ENCODE data around the gene IL15RA.

Gene IL15RA, protein sequence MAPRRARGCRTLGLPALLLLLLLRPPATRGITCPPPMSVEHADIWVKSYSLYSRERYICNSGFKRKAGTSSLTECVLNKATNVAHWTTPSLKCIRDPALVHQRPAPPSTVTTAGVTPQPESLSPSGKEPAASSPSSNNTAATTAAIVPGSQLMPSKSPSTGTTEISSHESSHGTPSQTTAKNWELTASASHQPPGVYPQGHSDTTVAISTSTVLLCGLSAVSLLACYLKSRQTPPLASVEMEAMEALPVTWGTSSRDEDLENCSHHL

DNA sequence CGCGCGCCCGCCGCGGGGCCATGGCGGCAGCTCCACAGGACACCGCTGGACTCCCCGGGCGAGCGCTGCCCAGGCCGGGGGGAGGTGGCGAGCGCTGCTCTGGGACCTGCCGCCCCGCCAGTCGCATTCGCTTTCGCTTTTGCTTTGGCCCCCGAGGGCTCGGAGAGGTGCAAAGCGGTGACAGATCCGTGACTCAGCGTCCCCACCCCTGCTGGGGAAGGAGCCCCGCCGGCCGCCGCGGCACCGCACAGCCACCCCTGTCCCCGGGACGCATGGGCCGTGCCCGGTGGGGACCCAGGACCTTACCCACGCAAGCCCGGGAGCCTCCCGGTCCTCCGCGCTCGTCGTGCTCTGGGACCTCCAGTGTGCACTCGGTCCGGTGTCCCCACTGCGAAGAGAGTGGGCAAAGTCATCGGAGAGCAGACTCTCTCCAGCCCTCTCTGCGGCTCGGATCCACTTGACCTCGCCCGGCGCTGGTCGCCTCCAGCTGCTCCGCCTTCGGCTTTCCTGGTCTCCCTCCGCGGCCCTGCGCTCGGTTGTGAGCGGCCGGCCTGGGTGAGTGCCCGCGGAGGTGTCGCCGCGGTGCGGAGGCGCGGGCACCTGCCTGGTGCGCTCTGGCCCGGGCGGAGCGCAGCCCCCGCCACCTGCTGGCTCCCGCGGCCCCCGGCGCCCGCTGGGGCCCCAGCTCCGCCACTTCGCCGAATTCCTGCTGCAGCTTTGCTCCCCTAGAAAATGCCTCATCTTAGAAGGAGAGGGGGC lies at the start of gene IL15RA:
Gene IL15RA, minus strand, starts transcription at position 73 of the 759 bp plus-strand sequence. Its CDS starts 51 bp downstream, at position 22.
- peak; percentile 93 for DNase-seq

DNA sequence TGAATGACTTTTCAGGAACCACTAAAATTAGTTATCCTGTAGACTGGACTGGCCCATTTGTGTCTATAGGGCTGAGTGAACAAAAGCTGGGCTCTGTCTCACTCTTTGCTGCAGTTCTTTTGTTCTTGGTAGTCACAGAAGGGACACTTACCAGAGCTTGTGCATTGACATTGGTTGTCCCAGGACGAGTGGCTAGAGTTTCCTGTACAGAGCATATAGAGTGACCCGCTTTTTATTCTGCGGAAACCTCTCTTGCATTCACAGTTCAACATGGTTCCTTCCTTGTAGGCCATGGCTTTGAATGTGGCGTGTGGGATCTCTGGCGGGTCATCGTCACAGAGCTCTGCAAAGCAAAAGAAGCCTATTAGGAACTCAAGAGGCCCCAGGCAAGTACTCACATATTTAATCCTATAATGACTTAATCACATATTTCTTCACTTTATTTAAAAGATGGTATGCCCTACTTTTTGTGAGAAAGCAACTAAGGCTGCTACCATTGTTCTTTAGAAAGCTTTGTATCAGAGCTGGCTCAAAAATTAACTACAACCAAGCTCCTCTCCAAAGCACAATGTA lies 48.4 kb upstream of the IL15RA start:
- DNase-seq, result no peak

DNA sequence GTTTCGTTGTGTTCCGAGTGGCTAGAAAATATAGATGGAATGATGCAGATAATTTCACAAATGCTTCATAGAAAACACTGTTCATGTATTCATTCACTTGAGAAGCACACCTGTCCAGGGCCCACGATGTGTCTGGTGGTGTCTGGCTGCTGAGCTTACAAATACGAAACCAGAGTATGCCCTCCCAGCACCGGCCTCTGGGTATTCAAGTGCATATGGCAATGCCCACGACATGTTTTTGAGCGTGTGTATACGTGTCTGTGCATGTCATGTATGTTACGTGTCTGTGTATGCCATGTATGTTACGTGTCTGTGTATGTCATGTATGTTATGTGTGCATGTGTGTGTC lies 47.0 kb upstream of the IL15RA start:
- no peak for DNase-seq

DNA sequence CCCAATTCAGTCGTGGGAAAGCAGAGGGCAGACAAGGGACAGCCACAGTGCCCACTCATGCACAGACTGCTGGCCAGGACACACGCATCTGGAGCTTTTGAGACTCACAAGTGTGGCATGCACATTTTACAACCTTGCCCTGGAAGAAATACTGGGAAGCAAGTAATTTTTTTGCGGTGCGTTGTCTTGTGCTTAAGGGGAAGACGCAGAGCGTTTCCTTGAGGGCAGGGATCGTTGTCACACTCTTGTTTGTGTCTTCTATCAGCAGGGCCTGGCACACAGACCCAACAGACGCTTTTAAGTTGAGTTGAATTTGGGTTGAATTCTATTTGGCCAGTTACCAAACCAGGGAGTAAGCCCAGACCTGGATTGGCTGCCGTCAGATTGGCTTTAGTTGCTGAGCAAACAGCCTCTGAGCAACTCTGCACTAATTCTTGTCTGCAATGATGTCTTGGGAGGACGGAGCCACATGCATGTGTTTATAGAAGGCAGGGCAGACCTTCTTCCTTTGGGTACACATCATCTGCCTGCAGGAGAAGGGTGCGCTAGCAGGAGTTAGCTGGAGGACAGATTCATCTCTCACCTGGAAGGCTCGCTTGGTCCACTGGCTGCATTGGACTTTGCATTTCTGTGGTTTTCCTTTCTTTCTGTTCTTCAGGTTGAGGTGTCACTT lies 46.5 kb upstream of the IL15RA start:
- no peak for DNase-seq

DNA sequence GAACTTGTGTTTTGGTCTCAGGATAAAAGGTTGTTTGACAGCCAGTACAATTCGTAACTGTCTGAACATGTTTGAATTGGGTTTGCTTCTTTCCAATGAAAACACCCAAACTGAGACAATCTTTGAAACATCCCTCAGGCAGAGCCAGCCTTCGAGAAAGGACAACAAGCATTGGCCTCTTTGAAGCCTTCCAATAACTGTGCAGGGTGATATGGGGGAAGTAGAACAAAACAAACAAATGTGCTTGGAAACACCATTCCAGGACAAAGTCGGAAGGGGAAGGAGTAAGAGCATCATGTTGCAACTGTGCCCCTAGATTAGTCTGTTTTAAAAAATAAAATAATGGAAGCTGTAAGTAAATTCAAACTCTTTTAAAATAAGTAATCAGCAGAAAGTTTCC lies 45.3 kb upstream of the IL15RA start:
- DNase-seq, result no peak

DNA sequence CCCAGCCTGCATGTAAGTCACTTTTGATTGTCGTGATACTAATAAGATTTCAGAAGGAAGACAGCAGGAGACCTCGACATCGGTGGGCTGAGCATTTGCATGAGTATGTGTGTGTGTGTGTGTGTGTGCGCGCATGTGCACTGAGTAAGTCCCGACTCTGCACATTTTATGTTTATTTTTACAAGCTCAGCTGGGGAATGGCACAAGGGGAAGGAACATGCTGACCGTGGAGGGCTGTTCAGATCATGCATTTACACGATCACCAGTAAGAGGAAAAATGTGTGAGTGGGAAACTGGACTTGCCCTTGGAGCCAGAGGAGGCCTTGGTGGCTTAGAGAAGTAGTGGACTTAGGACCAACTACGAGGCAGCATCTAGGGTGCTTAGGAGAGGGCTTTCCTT lies 43.5 kb upstream of the IL15RA start:
- DNase-seq, result no peak

DNA sequence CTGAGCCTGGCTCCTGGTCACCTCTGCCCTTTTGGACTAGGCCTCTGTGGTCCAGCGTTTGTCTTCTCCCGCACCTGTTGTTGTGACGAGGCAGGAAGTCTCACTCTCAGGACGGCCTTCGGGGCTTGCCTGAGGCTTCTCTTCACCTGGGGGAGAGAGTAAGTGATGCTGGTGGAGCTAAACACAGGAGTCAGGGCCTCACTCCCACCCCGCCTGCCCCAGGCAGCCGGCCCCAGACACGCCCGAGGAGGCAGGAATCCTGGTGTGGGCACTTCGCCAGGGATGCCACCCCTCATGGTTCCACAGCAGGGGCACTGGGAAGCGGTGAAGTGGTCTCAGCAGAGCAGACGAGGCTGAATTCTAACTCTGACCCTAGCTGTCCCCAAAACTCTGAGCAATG lies 42.5 kb upstream of the IL15RA start:
- no peak for DNase-seq

DNA sequence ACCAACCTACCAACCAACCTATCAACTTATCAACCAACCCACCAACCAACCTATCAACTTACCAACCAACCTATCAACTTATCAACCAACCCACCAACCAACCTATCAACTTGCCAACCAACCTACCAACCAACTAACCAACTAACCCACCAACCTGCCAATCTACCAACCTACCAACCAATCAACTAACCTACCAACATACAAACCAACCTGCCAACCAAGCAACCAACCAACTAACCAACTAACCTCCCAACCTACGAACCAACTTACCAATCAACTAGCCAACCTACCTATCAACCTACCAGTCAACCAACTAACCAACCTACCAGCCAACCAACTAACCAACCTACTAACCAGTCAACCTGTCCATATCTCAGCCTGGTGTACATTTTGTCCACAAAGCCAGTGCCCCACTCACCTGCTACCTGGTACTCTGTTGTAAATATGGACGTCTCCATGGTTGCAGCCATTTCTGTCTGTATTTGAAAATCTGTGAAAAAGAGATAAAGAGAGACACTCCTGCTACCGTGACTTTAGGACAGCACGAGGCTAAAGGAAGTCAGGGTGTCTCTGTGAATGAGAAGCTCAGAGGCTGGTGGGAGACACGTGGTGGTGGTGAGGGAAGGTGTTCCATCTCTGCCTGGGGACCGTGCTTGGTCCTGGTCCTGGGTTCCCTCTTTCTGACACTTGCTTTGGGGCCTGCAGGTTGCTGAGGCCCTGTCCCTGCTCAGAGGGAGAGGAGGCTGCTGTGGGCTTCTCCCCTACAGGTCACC lies 41.9 kb upstream of the IL15RA start:
- no peak for DNase-seq

DNA sequence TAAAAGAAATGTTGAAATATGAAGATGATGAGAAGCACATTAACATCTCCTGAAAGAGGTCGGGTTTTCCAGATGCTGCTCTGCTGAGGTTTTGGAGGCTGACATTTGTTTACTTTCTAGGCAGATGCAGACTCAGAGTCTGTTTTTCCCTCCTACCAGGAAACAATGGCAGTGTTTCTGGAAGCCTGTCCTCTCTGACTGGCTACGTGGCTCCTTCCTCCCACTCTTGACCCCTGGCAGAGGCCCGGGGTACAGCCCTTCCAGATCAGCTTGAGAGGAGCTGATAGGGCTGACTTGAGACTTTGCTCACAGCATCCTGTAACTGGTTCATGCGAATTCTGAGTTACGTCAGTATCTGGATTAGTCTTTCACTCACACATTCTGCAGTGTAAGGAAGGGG lies 41.1 kb upstream of the IL15RA start:
- no peak for DNase-seq

DNA sequence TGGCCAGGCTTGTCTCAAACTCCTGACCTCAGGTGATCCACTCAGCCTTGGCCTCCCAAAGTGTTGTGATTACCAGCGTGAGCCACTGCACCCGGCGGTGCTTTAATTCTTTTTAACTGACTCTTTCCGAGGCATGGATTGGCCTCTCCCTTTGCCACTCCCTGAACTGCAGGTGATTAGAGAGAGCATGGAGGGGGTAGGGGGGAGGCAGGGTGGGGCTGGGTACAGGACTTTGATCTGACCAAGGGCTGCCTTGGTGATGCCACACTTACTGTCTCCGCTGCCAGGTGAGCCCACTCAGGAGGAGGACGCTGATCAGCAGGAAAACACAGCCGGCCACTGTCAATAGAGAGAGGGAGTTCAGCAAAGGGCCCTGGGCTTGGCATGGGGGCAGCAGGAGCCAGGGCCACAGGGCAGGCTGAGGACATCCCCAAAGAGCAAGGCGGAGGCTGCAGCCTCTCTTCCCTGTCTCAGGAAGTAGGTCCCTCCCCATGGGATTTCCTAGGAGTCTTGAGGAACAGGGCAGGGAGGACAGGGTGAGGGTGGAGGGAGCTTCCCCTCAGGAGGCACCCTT lies 40.5 kb upstream of the IL15RA start:
- no peak for DNase-seq

DNA sequence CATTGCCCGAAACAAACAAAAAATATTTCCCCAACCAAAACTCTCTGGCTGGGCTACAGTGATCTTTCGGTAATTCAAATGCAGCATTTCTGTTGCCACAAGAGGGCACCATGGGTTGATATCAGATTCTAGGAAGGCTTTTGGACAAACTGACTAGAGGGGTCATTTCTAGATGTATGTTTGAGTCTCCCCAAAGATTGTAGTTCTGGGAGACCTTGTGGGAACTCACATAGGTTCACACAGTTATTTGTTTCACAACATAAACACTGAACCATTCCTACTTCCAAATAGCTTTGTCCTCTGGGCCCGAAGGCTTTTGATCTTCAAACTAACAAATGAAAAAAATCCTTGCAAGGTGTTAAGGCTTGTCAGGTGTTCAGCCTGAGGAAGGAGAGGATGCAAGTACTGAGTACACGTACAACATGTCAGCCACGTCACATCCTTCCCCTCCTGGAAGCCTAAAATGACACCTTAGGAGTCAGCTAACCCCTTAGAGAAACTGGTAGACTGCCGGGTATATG lies 37.0 kb upstream of the IL15RA start:
- DNase-seq, result peak; percentile 62

DNA sequence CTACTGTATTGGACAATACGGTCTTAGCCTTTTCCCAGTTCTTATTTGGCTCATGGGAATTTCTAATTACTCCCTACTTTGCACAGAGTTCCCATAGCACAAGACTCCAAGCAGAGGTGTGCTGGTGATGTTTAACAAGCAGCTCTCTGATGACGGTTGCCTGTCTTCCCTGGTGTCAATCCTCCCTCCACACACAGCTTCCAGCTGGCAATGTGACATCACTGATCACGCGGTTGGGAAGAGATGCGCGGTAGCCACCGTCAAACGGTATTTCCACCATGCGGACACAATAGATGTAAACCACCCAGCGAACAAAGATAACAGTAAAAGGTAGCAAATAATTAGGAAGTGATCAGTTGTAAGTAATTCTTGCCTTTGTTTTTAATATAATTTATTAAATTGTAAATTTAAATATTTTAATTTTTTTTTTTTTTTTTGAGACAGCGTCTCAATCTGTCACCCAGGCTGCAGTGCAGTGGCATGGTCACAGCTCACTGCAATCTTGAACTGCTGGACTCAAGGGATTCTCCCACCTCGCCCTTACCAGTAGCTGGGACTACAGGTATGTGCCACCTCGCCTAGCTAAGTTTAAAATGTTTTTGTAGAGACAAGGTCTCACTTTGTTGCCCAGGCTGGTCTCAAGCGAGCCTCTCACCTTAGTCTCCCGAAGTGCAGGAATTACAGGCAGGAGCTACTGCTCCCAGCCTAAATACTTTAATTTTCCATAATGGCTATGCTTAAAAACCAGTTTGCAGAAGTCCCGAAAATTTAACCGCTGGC lies 36.3 kb upstream of the IL15RA start:
- no peak for DNase-seq

DNA sequence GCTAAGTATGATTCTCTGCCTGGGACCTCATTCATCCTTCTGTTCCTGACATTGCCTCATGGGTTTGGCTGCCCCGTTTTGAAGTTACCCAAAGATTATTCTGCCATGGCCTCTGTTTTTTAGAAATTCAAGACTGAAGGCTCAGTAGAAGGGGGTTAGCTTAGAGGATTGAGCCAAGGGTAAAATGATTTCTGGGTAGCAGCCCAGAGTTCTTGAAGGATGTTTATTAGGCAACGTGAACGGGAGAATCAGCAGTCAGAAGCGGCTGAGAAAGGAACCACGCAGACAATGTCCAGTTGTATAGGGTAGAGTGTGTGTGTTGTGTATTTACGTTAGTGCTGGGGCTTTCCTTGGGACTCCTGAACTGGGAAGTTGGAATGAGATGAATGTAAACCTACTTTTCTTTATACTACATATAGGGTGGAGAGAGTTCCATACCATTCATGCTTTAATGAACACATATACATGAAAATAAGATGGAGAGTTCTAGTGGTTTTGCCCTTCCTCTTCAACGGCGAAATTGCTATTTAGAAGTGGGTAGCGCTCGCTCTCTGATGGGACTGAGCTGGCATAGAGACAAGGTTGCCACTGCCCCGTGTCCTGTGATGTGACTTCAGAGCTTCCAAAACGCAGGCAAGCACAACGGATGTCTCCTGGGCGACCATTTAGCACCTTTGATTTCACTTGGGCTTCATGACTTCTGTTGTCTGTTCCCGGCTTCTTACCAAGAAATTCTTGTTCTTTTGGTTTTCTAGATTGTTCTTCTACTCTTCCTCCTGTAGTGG lies 35.0 kb upstream of the IL15RA start:
- DNase-seq, result no peak

DNA sequence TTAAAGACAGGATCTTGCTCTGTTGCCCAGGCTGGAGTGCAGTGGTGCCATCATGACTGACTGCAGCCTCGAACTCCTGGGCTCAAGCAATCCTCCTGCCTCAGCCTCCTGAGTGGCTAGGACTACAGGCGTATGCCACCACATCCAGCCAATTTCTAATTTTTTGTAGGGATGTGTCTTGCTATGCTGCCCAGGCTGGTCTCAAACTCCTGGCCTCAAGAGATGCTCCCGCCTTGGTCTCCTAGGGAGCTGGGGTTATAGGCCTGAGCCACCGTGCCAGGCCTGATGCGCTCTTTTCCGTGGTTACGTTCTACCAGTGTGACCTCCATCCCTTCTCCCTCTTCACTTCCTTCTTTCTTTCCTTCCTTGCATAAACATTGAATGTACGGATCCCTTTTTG lies 34.2 kb upstream of the IL15RA start:
- DNase-seq, result no peak

DNA sequence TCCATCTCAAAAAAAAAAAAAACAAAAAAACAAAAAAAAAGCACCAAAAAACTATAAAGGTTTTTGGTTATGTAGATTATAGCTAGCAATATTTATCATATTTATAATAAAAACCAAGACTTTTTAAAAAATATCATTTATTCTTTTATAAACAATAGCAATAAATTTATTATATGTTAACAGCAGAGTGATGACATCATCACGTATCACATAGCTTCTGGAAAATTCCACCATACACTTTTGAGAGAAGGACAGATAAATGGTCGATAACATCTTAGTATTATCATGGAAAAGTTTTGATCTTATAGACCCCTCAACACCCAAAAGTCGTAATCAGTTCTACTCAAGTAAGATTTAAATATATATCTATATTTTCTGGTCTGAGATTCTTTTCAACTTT lies 33.2 kb upstream of the IL15RA start:
- DNase-seq, result no peak

DNA sequence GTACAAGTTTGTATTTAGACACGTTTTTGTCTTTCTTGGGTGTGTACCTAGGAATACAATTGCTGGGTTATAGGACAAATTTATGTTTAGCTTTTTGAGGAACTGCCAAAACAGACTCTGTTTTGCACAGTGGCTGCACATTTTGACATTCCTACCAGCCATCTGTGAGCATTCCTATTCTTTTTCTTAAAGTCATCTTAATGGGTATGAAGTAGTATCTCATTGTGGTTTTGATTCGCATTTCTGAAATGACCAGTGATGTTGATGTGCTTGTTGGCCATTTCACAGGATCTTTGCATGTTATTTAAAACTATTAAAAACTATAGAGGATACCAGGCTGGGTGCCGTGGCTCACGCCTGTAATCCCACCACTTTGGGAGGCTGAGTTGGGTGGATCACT lies 32.6 kb upstream of the IL15RA start:
- DNase-seq, result no peak

DNA sequence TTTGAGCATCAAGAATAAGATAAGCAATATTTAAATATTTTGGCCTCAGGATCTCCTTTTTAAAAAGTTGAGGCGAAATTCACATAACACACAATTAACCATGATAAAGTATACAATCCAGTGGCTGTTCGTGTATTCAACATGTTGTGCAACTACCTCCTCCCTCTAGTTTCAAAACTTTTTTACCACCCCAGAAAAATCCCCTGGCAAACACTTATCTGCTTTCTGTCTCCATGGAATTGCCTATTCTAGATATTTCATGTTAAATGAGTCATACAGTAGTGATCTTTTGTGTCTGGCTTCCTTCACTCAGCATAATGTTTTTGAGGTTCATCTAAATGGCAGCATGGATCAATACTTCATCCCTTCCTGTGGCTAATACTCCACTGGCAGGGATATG lies 31.8 kb upstream of the IL15RA start:
- no peak for DNase-seq

DNA sequence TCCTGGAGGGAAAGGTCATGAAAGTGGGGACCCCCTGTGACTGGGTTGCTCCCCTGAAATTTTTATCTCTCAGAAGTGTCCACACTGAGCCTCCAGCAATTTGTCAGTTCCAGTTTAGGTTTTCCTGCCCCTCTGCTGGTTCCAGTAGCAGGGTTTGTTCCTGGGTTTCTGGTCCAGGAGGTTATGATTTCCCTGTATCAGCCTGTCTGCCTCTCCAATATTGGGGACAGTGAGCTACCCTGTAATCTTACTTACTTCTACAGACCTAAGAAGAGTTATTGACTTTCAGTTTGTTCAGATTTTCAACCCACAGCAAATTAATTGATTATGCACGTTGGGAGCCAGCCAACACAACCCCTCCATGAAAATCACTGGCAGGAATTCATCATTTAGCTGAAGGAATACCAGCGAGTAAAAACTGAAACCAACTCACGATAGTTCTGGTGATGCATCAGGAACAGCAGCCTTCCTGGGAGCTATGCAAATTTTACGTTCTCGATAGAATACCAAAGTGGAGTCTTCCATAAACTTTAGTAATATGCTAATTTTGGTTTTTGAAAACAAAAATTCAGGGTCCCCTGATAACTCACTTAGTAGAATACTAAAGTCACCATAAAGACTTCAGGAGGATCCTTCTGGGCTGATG lies 31.3 kb upstream of the IL15RA start:
- no peak for DNase-seq

DNA sequence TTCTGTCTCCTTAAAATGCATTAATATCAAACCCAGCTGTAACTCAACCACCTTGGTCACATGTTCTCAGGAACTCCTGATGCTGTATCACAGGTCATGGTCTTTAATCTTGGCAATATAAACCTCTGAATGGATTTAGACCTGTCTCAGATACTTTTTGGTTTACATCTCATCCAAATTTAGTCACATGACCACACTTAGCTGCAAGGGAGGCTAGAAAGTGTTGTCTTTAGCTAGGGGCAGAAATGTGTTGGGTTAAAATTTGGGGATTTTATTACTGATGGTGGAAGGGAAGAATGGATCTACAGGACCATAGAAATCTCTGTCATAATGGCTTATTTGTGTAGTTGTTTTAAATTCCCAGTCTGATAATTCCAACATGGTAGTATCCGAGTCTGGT lies 29.6 kb upstream of the IL15RA start:
- no peak for DNase-seq

DNA sequence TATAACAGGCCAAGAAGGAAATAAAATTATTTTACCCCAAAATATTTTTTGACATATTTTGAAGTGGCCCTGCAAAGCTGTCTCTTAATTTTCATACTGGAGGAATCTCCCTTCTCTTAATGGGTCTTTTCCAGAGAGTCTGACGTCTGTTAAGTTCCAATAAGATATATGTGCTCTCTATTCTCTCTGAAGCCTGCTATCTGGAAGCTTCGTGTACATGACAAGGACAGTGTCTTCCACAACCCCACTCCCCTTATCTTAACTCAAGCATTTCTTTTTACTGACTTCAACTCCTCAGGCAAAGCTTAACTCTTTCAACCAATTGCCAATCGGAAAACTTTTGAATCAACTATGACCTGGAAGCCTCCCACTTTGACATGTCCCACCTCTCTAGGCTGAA lies 29.2 kb upstream of the IL15RA start:
- DNase-seq, result no peak

All from activated CD4-positive, alpha-beta T cell treated with anti-CD3 and anti-CD28 coated beads for 48 hours (primary cell).